IMR-90 (cell line): ENCODE measurements around the gene CWC27. TPM values are rescaled to one million over a fixed set of nuclear protein-coding genes. Genes with fewer than 3 reads are reported as not detected.

Experiments
- ATAC-seq: fragments of 200-7000 bp; cut with Tn5 transposase; 2 replicates; pipeline ENCODE4 v1.9.1; 2020; ENCODE audit warnings: low read depth, mild to moderate bottlenecking, moderate library complexity
- BruUV-seq: library from RNA; stranded (reverse); fragments of 400-500 nt; replicated peaks from 2 replicates; lab custom pipeline; 2021; lab: Mats Ljungman, UMichigan
- CTCF ChIA-PET: fragments of 300-600 bp; formaldehyde crosslinking; extraction: SDS; loops from one replicate; lab custom pipeline; 2021; ENCODE audit warnings: antibody characterized with exemption; lab: Yijun Ruan, JAX
- POLR2A ChIA-PET: fragments of 300-600 bp; sonication (Branson Sonifier 250); formaldehyde crosslinking; loops from one replicate; lab custom pipeline; 2022; ENCODE audit warnings: antibody characterized with exemption; ENCODE audit not compliant: unreplicated experiment; lab: Charles Lee
- DNase-seq: peaks from one replicate; pipeline ENCODE4 v3.0.0; 2013
- H2AFZ ChIP-seq: replicated peaks from 2 replicates; pipeline ENCODE3; 2013; ENCODE audit warnings: low read length, mild to moderate bottlenecking; ENCODE audit not compliant: poor library complexity
- H2AK5ac ChIP-seq: 2 replicates; pipeline ENCODE4 v1.6.1; 2013; ENCODE audit warnings: low read depth, low read length, inconsistent platforms
- H2AK9ac ChIP-seq: replicated peaks from 2 replicates; pipeline ENCODE3; 2013; ENCODE audit warnings: mild to moderate bottlenecking, low read depth, low read length, moderate library complexity; ENCODE audit not compliant: poor library complexity
- H2BK120ac ChIP-seq: 2 replicates; pipeline ENCODE4 v1.6.1; 2013; ENCODE audit warnings: low read depth, low read length, inconsistent platforms
- H2BK15ac ChIP-seq: 3 replicates; pipeline ENCODE4 v1.6.1; 2013; ENCODE audit warnings: low read depth, low read length, inconsistent platforms
- H2BK20ac ChIP-seq: 2 replicates; pipeline ENCODE4 v1.6.1; 2013; ENCODE audit warnings: low read depth, mild to moderate bottlenecking, inconsistent platforms, low read length, moderate library complexity
- H2BK5ac ChIP-seq: 2 replicates; pipeline ENCODE4 v1.6.1; 2013; ENCODE audit warnings: mild to moderate bottlenecking, low read depth, low read length, inconsistent platforms; ENCODE audit not compliant: poor library complexity, severe bottlenecking
- H3K14ac ChIP-seq: replicated peaks from 2 replicates; pipeline ENCODE4 v1.6.1; 2013; ENCODE audit warnings: low read depth, low read length, inconsistent platforms
- H3K18ac ChIP-seq: 2 replicates; pipeline ENCODE4 v1.6.1; 2013; ENCODE audit warnings: low read depth, low read length, control low read depth
- H3K23ac ChIP-seq: 2 replicates; pipeline ENCODE4 v1.6.1; 2013; ENCODE audit warnings: low read depth, low read length, inconsistent platforms
- H3K27ac ChIP-seq: 2 replicates; pipeline ENCODE4 v1.5.1; 2013; ENCODE audit warnings: mild to moderate bottlenecking, control low read depth, low read length; ENCODE audit not compliant: insufficient read depth
- H3K27me3 ChIP-seq: 2 replicates; pipeline ENCODE4 v1.6.1; 2013; ENCODE audit warnings: low read length; ENCODE audit not compliant: control insufficient read depth, insufficient read depth
- H3K36me3 ChIP-seq: 2 replicates; pipeline ENCODE4 v1.6.1; 2013; ENCODE audit warnings: low read length, mixed read lengths; ENCODE audit not compliant: control insufficient read depth, insufficient read depth
- H3K4ac ChIP-seq: 2 replicates; pipeline ENCODE4 v1.6.1; 2013; ENCODE audit warnings: low read depth, low read length, inconsistent platforms
- H3K4me1 ChIP-seq: 2 replicates; pipeline ENCODE4 v1.6.1; 2013; ENCODE audit warnings: low read length, mixed read lengths; ENCODE audit not compliant: control insufficient read depth, insufficient read depth
- H3K4me2 ChIP-seq: 2 replicates; pipeline ENCODE4 v1.6.1; 2013; ENCODE audit warnings: low read depth, mild to moderate bottlenecking, control low read depth, low read length, moderate library complexity
- H3K4me3 ChIP-seq: 2 replicates; pipeline ENCODE4 v1.5.1; 2013; ENCODE audit warnings: low read depth, mild to moderate bottlenecking, control low read depth, low read length, moderate library complexity; ENCODE audit not compliant: insufficient read depth
- H3K56ac ChIP-seq: 2 replicates; pipeline ENCODE4 v1.6.1; 2013; ENCODE audit warnings: low read length, inconsistent platforms; ENCODE audit not compliant: insufficient read depth; ENCODE audit errors: extremely low read depth
- H3K79me1 ChIP-seq, 2 experiments: 2 replicates each; pipeline ENCODE4 v1.6.1; 2013; ENCODE audit warnings: low read length in 2 of 2, inconsistent platforms in 1 of 2, low read depth in 1 of 2
- H3K9ac ChIP-seq: 2 replicates; pipeline ENCODE4 v1.6.1; 2013; ENCODE audit warnings: low read depth, low read length, control low read depth
- H3K9me1 ChIP-seq: 2 replicates; pipeline ENCODE4 v1.6.1; 2013; ENCODE audit warnings: low read length, inconsistent platforms; ENCODE audit not compliant: insufficient read depth
- H3K9me3 ChIP-seq: 2 replicates; pipeline ENCODE4 v1.6.1; 2013; ENCODE audit warnings: low read length; ENCODE audit not compliant: control insufficient read depth, insufficient read depth
- H4K20me1 ChIP-seq: 2 replicates; pipeline ENCODE4 v1.6.1; 2013; ENCODE audit warnings: low read length, inconsistent platforms; ENCODE audit not compliant: insufficient read depth
- H4K5ac ChIP-seq: 2 replicates; pipeline ENCODE4 v1.6.1; 2013; ENCODE audit warnings: mild to moderate bottlenecking, low read depth, low read length, control low read depth
- H4K8ac ChIP-seq, 2 experiments: 2 replicates each; pipeline ENCODE4 v1.6.1; 2013; ENCODE audit warnings: low read depth in 2 of 2, low read length in 2 of 2, control low read depth in 1 of 2, inconsistent platforms in 1 of 2
- H4K91ac ChIP-seq: 2 replicates; pipeline ENCODE4 v1.6.1; 2013; ENCODE audit warnings: low read depth, low read length, inconsistent platforms; ENCODE audit not compliant: insufficient read depth
- BHLHE40 ChIP-seq: fragments of 150-350 bp; IDR thresholded peaks from 2 replicates; pipeline ENCODE4 v1.6.1; 2016; ENCODE audit warnings: mild to moderate bottlenecking, low read depth, low read length
- CEBPB ChIP-seq: IDR thresholded peaks from 2 replicates; pipeline ENCODE4 v1.6.1; 2012; ENCODE audit warnings: low read depth, low read length, improper control_type of control experiment
- FOS ChIP-seq: fragments of 150-350 bp; IDR thresholded peaks from 2 replicates; pipeline ENCODE4 v1.6.1; 2016; ENCODE audit warnings: low read depth, low read length
- MAFK ChIP-seq: IDR thresholded peaks from 2 replicates; pipeline ENCODE4 v1.6.1; 2012; ENCODE audit warnings: low read depth, low read length, improper control_type of control experiment
- MXI1 ChIP-seq: IDR thresholded peaks from 2 replicates; pipeline ENCODE4 v1.6.1; 2012; ENCODE audit warnings: low read depth, mild to moderate bottlenecking, low read length, moderate library complexity, borderline replicate concordance
- NFE2L2 ChIP-seq: fragments of 150-350 bp; IDR thresholded peaks from 2 replicates; pipeline ENCODE4 v1.6.1; 2016; ENCODE audit warnings: low read depth, mild to moderate bottlenecking, low read length
- POLR2A ChIP-seq: IDR thresholded peaks from 2 replicates; pipeline ENCODE4 v1.6.1; 2012; ENCODE audit warnings: mild to moderate bottlenecking, low read depth, low read length
- RAD21 ChIP-seq: IDR thresholded peaks from 2 replicates; pipeline ENCODE4 v1.6.1; 2012; ENCODE audit warnings: low read length, improper control_type of control experiment
- RCOR1 ChIP-seq: IDR thresholded peaks from 2 replicates; pipeline ENCODE4 v1.6.1; 2012; ENCODE audit warnings: mild to moderate bottlenecking, low read length, improper control_type of control experiment; ENCODE audit not compliant: insufficient replicate concordance
- RFX5 ChIP-seq: IDR thresholded peaks from 2 replicates; pipeline ENCODE4 v1.8.0; 2012; ENCODE audit warnings: low read depth, mild to moderate bottlenecking, low read length, moderate library complexity
- SMC3 ChIP-seq: fragments of 150-350 bp; IDR thresholded peaks from 2 replicates; pipeline ENCODE4 v1.6.1; 2016; ENCODE audit warnings: low read depth, mild to moderate bottlenecking, antibody characterized with exemption, low read length, moderate library complexity
- WGBS, 2 experiments: methylation state at CpG; one replicate each; pipeline versions ENCODE4 v1.1.5 to v1.1.7; 2013; ENCODE audit warnings: missing lambda C conversion rate in 2 of 2; ENCODE audit not compliant: insufficient read length in 1 of 2; ENCODE audit errors: extremely low coverage in 2 of 2; 5-methylcytosine and 5-hydroxymethylcytosine counted together
- dilution Hi-C: fragments of 300-500 bp; cut with HindIII; formaldehyde crosslinking; loops from one replicate; pipeline ENCODE4 v1.14.3; 2018; ENCODE audit warnings: low sequenced_read_pairs; ENCODE audit not compliant: unreplicated experiment
- in situ Hi-C: fragments of 300-500 bp; cut with MboI; formaldehyde crosslinking; loops from 3 replicates; pipeline ENCODE4 v1.14.3; 2019; ENCODE audit warnings: low sequenced_read_pairs, inconsistent platforms, mixed read lengths
- intact Hi-C: fragments of 100-400 bp; cut with micrococcal nuclease; formaldehyde crosslinking; loops from 2 replicates; pipeline ENCODE4 v1.10.0; 2022
- polyA plus RNA-seq, 3 experiments: library from polyadenylated mRNA; depleted of rRNA; stranded (reverse); fragments of >200 nt; gene quantifications; 2 replicates each; pipeline ENCODE4 v1.2.3, GENCODE V29; 2012; ENCODE audit warnings: low replicate concordance in 1 of 3
- total RNA-seq: library from RNA; depleted of rRNA; stranded (reverse); fragments of >200 nt; gene quantifications from 2 replicates; pipeline ENCODE4 v1.2.3, GENCODE V29; 2012
- TF ChIP-seq, protein P1 (sequence below): fragments of 150-350 bp; IDR thresholded peaks from 2 replicates; pipeline ENCODE4 v1.6.1; 2016; ENCODE audit warnings: low read depth, mild to moderate bottlenecking, low read length, moderate library complexity, borderline replicate concordance
- TF ChIP-seq, protein P2 (sequence below): fragments of 150-350 bp; IDR thresholded peaks from 2 replicates; pipeline ENCODE4 v1.6.1; 2017; ENCODE audit warnings: mild to moderate bottlenecking, antibody characterized with exemption, low read length, low read depth
- TF ChIP-seq, protein P3 (sequence below): conservative IDR thresholded peaks from 2 replicates; pipeline ENCODE4 v1.5.1; 2012; ENCODE audit warnings: mild to moderate bottlenecking, low read depth, low read length, improper control_type of control experiment

CWC27 gene
- total and polyA plus RNA-seq, 2 of the 4 experiments (the other 2 are of a cell fraction) = 13.3 to 17.1 TPM

DNA sequence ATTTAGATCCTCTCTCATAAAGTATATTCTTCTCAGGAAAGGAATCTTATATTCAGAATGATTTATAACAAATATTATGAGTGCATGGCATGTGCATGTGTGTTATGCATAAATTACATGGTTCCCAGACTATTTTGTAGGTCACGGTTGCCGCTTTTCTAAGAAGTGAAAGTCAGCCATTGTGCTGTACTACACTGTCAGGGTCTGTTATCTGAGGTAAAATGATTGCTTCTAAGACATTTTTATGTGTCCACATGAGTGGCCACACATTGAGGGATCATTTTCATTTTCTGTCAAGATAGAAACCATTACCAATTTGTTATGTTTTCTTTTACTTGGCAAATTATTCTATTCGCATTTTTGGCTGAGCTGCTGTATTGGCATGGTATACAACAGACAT, 210.8 kb downstream of the CWC27 start:
- dilution Hi-C loops (no loop called here), intact Hi-C loops (no loop called here), in situ Hi-C loops (no loop called here)
- H2BK15ac ChIP-seq = no peak overlapping the region
- TF ChIP-seq, protein P1, sequence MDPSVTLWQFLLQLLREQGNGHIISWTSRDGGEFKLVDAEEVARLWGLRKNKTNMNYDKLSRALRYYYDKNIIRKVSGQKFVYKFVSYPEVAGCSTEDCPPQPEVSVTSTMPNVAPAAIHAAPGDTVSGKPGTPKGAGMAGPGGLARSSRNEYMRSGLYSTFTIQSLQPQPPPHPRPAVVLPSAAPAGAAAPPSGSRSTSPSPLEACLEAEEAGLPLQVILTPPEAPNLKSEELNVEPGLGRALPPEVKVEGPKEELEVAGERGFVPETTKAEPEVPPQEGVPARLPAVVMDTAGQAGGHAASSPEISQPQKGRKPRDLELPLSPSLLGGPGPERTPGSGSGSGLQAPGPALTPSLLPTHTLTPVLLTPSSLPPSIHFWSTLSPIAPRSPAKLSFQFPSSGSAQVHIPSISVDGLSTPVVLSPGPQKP = no peak
- TF ChIP-seq FOS (no peak), RFX5 (no peak), RAD21 (no peak), MXI1 (no peak), SMC3 (no peak), CEBPB (no peak), MAFK (no peak), NFE2L2 (no peak), BHLHE40 (no peak), POLR2A (no peak), RCOR1 (no peak)
- TF ChIP-seq, protein P2, sequence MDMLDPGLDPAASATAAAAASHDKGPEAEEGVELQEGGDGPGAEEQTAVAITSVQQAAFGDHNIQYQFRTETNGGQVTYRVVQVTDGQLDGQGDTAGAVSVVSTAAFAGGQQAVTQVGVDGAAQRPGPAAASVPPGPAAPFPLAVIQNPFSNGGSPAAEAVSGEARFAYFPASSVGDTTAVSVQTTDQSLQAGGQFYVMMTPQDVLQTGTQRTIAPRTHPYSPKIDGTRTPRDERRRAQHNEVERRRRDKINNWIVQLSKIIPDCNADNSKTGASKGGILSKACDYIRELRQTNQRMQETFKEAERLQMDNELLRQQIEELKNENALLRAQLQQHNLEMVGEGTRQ = no peak
- TF ChIP-seq, protein P3, sequence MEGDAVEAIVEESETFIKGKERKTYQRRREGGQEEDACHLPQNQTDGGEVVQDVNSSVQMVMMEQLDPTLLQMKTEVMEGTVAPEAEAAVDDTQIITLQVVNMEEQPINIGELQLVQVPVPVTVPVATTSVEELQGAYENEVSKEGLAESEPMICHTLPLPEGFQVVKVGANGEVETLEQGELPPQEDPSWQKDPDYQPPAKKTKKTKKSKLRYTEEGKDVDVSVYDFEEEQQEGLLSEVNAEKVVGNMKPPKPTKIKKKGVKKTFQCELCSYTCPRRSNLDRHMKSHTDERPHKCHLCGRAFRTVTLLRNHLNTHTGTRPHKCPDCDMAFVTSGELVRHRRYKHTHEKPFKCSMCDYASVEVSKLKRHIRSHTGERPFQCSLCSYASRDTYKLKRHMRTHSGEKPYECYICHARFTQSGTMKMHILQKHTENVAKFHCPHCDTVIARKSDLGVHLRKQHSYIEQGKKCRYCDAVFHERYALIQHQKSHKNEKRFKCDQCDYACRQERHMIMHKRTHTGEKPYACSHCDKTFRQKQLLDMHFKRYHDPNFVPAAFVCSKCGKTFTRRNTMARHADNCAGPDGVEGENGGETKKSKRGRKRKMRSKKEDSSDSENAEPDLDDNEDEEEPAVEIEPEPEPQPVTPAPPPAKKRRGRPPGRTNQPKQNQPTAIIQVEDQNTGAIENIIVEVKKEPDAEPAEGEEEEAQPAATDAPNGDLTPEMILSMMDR = no peak
- no peak overlapping the region for H2BK120ac ChIP-seq
- no peak overlapping the region for H2BK5ac ChIP-seq
- no peak overlapping the region for H4K91ac ChIP-seq
- H4K8ac ChIP-seq = no peak overlapping the region
- H3K4ac ChIP-seq = no peak overlapping the region
- no peak overlapping the region for H2AFZ ChIP-seq
- no peaks in the 10 kb centered on the region for H4K20me1 ChIP-seq
- ChIA-PET CTCF (no interaction called here), POLR2A (no interaction called here)
- no TSS peak for BruUV-seq
- no peak overlapping the region for H2AK5ac ChIP-seq
- no peak overlapping the region for H3K23ac ChIP-seq
- H3K9me3 ChIP-seq = no peaks in the 10 kb centered on the region
- no peak overlapping the region for H3K18ac ChIP-seq
- no peak overlapping the region for H2BK20ac ChIP-seq
- H3K27me3 ChIP-seq = no peaks in the 10 kb centered on the region
- no peak overlapping the region for H3K4me3 ChIP-seq
- H2AK9ac ChIP-seq = no peak overlapping the region
- no peak overlapping the region for H3K9ac ChIP-seq
- WGBS, 2 experiments = no CpG with 5 or more reads among the region's 3 CpGs
- peaks cover 3% of the 10 kb centered on the region for H3K4me1 ChIP-seq
- no peak overlapping the region for H3K14ac ChIP-seq
- DNase-seq = no peak
- 0 out of 2 replicates have a peak, but pooled peaks cover 3% of the 10 kb centered on the region for H3K9me1 ChIP-seq
- H4K5ac ChIP-seq = no peak overlapping the region
- H3K4me2 ChIP-seq = no peak overlapping the region
- ATAC-seq = no peak
- H3K79me1 ChIP-seq = no peaks in the 10 kb centered on the region
- no peak overlapping the region for H3K56ac ChIP-seq
- no peaks in the 10 kb centered on the region for H3K36me3 ChIP-seq
- H3K27ac ChIP-seq = no peak overlapping the region
